HEK293 (cell line): ENCODE data around the gene DHPS.

Experiments used
- CTCF ChIA-PET: fragments of 350-600 bp; formaldehyde crosslinking; extraction: SDS; loops from one replicate; lab custom pipeline; 2021; ENCODE audit warnings: antibody characterized with exemption; lab: Yijun Ruan, JAX
- POLR2A ChIA-PET: fragments of 300-600 bp; formaldehyde crosslinking; extraction: SDS; loops from one replicate; lab custom pipeline; 2020; ENCODE audit warnings: antibody characterized with exemption, inconsistent platforms; lab: Yijun Ruan, JAX
- H3K27ac ChIP-seq: fragments of 200-500 bp; sonication (Bioruptor generic); 2 replicates; pipeline ENCODE4 v1.5.1; 2014; ENCODE audit warnings: low read depth, low read length, control low read depth, inconsistent platforms; ENCODE audit errors: extremely low read depth
- H3K36me3 ChIP-seq, 2 experiments: fragments of 200-500 bp in 1 of 2; sonication (Bioruptor generic) in 1 of 2; 1 replicate in 1 of 2; 2 replicates in 1 of 2; pipeline ENCODE4 v1.5.1; 2014 to 2017; ENCODE audit warnings: inconsistent platforms in 2 of 2, low read length in 2 of 2; ENCODE audit not compliant: control insufficient read depth in 2 of 2, insufficient read depth in 1 of 2
- H3K4me1 ChIP-seq: fragments of 200-500 bp; sonication (Bioruptor generic); 2 replicates; pipeline ENCODE4 v1.5.1; 2014; ENCODE audit warnings: mild to moderate bottlenecking, low read length, inconsistent platforms; ENCODE audit not compliant: control insufficient read depth, insufficient read depth
- H3K4me3 ChIP-seq: 2 replicates; pipeline ENCODE4 v1.5.1; 2011; ENCODE audit warnings: low read depth, mild to moderate bottlenecking, control low read depth, low read length, moderate library complexity
- H3K9me3 ChIP-seq: fragments of 200-500 bp; sonication (Bioruptor generic); 2 replicates; pipeline ENCODE4 v1.5.1; 2014; ENCODE audit warnings: low read depth, low read length, inconsistent platforms; ENCODE audit not compliant: control insufficient read depth, insufficient read depth
- GLIS1 ChIP-seq: fragments of 450-650 bp; formaldehyde crosslinking; IDR thresholded peaks from 2 replicates; pipeline ENCODE4 v1.5.1; 2016; ENCODE audit warnings: missing biosample characterization, missing genetic modification characterization
- IKZF3 ChIP-seq: fragments of 450-650 bp; IDR thresholded peaks from 2 replicates; pipeline ENCODE4 v1.5.0; 2018; ENCODE audit warnings: missing biosample characterization, mild to moderate bottlenecking, missing genetic modification characterization, moderate library complexity
- KLF1 ChIP-seq: fragments of 450-650 bp; formaldehyde crosslinking; IDR thresholded peaks from 2 replicates; pipeline ENCODE4 v1.5.1; 2016; ENCODE audit warnings: missing biosample characterization, missing genetic modification characterization
- KLF10 ChIP-seq: fragments of 450-650 bp; IDR thresholded peaks from 2 replicates; pipeline ENCODE4 v1.5.1; 2018; ENCODE audit warnings: missing biosample characterization, mild to moderate bottlenecking, missing genetic modification characterization
- REST ChIP-seq: fragments of 450-650 bp; formaldehyde crosslinking; IDR thresholded peaks from 2 replicates; pipeline ENCODE4 v1.5.1; 2016; ENCODE audit warnings: missing biosample characterization, missing genetic modification characterization
- SP2 ChIP-seq: fragments of 450-650 bp; formaldehyde crosslinking; IDR thresholded peaks from 2 replicates; pipeline ENCODE4 v1.5.1; 2016; ENCODE audit warnings: missing biosample characterization, missing genetic modification characterization
- ZBTB20 ChIP-seq: fragments of 450-650 bp; formaldehyde crosslinking; IDR thresholded peaks from 2 replicates; pipeline ENCODE4 v1.5.1; 2016; ENCODE audit warnings: missing biosample characterization, missing genetic modification characterization
- ZBTB48 ChIP-seq: fragments of 450-650 bp; formaldehyde crosslinking; IDR thresholded peaks from 2 replicates; pipeline ENCODE4 v1.5.1; 2016; ENCODE audit warnings: missing biosample characterization, missing genetic modification characterization
- ZBTB8A ChIP-seq: fragments of 450-650 bp; formaldehyde crosslinking; IDR thresholded peaks from 2 replicates; pipeline ENCODE4 v1.5.1; 2016; ENCODE audit warnings: missing biosample characterization, missing genetic modification characterization
- ZFP3 ChIP-seq: fragments of 450-650 bp; formaldehyde crosslinking; IDR thresholded peaks from 2 replicates; pipeline ENCODE4 v1.5.1; 2016; ENCODE audit warnings: low read depth, missing biosample characterization, missing genetic modification characterization
- ZFP69B ChIP-seq: fragments of 450-650 bp; formaldehyde crosslinking; IDR thresholded peaks from 2 replicates; pipeline ENCODE4 v1.5.1; 2016; ENCODE audit warnings: missing biosample characterization, missing genetic modification characterization
- ZNF121 ChIP-seq: fragments of 450-650 bp; formaldehyde crosslinking; IDR thresholded peaks from 2 replicates; pipeline ENCODE4 v1.5.1; 2016; ENCODE audit warnings: missing biosample characterization, missing genetic modification characterization
- ZNF214 ChIP-seq: fragments of 450-650 bp; formaldehyde crosslinking; IDR thresholded peaks from 2 replicates; pipeline ENCODE4 v1.5.1; 2017; ENCODE audit warnings: missing biosample characterization, mild to moderate bottlenecking, missing genetic modification characterization, borderline replicate concordance
- ZNF266 ChIP-seq: fragments of 450-650 bp; formaldehyde crosslinking; IDR thresholded peaks from 2 replicates; pipeline ENCODE4 v1.5.1; 2016; ENCODE audit warnings: missing biosample characterization, missing genetic modification characterization, low read depth
- ZNF335 ChIP-seq: fragments of 450-650 bp; formaldehyde crosslinking; conservative IDR thresholded peaks from 2 replicates; pipeline ENCODE4 v1.5.1; 2016; ENCODE audit warnings: missing biosample characterization, missing genetic modification characterization
- ZNF544 ChIP-seq: fragments of 450-650 bp; formaldehyde crosslinking; IDR thresholded peaks from 2 replicates; pipeline ENCODE4 v1.5.0; 2017; ENCODE audit warnings: missing biosample characterization, missing genetic modification characterization
- ZNF558 ChIP-seq: fragments of 450-650 bp; formaldehyde crosslinking; IDR thresholded peaks from 2 replicates; pipeline ENCODE4 v1.5.1; 2016; ENCODE audit warnings: missing biosample characterization, missing genetic modification characterization
- ZNF670 ChIP-seq: fragments of 450-650 bp; formaldehyde crosslinking; IDR thresholded peaks from 2 replicates; pipeline ENCODE4 v1.5.1; 2016; ENCODE audit warnings: missing biosample characterization, missing genetic modification characterization, low read depth
- ZNF704 ChIP-seq: fragments of 450-650 bp; formaldehyde crosslinking; IDR thresholded peaks from 2 replicates; pipeline ENCODE4 v1.5.1; 2016; ENCODE audit warnings: missing biosample characterization, missing genetic modification characterization
- ZNF843 ChIP-seq: fragments of 450-650 bp; formaldehyde crosslinking; IDR thresholded peaks from 2 replicates; pipeline ENCODE4 v1.5.1; 2016; ENCODE audit warnings: missing biosample characterization, missing genetic modification characterization
- ZSCAN16 ChIP-seq: fragments of 450-650 bp; formaldehyde crosslinking; IDR thresholded peaks from 2 replicates; pipeline ENCODE4 v1.5.1; 2016; ENCODE audit warnings: missing biosample characterization, missing genetic modification characterization

DHPS gene

GRCh38 chr19:12664406-12665280 lies 17.0 kb downstream of the DHPS start:
- CTCF ChIA-PET = interaction anchor here (1.8 kb wide), 1 partner anchor 101 kb away, joined by 5 read pairs; no protein-coding TSS in a partner anchor
- no peak overlapping the region for H3K4me3 ChIP-seq
- POLR2A ChIA-PET = no interaction called here
- H3K36me3 ChIP-seq = peaks cover 11 to 62% of the 10 kb centered on the region in 2 experiments; a peak in 2 of 3 replicates
- TF ChIP-seq ZNF335 (tag by site-specific recombination) (peak; percentile 60), KLF1 (tag by site-specific recombination) (no peak), ZBTB8A (tag by site-specific recombination) (0 out of 2 replicates have a peak, but pooled peaks have one; percentile 28), ZNF704 (tag by site-specific recombination) (no peak), ZFP69B (tag by site-specific recombination) (no peak), ZNF266 (tag by site-specific recombination) (no peak), ZNF843 (tag by site-specific recombination) (no peak), IKZF3 (tag by site-specific recombination) (0 out of 2 replicates have a peak, but pooled peaks have one; percentile 35), ZNF544 (tag by site-specific recombination) (no peak), KLF10 (tag by site-specific recombination) (no peak), ZNF214 (no peak), SP2 (tag by site-specific recombination) (peak; percentile 48), ZNF670 (tag by site-specific recombination) (no peak), ZNF558 (tag by site-specific recombination) (no peak), ZFP3 (tag by site-specific recombination) (peak; percentile 86), GLIS1 (tag by site-specific recombination) (peak; percentile 27; the same call in 1 of the 2 replicates), ZBTB48 (tag by site-specific recombination) (no peak), REST (tag by site-specific recombination) (no peak), ZBTB20 (tag by site-specific recombination) (no peak), ZNF121 (no peak)
- no peak overlapping the region for H3K27ac ChIP-seq
- H3K9me3 ChIP-seq = no peaks in the 10 kb centered on the region
- no peaks in the 10 kb centered on the region for H3K4me1 ChIP-seq

- H3K27ac ChIP-seq = no peak overlapping the region
- peaks cover 13 to 74% of the 10 kb centered on the region in 2 experiments; a peak in 2 of 3 replicates for H3K36me3 ChIP-seq
- H3K9me3 ChIP-seq = no peaks in the 10 kb centered on the region
- TF ChIP-seq ZSCAN16 (tag by site-specific recombination) = no peak
- POLR2A ChIA-PET = no interaction called here
- CTCF ChIA-PET = interaction anchor here (0.6 to 1.0 kb wide), 2 partner anchors 11 to 276 kb away, joined by 4 read pairs; no protein-coding TSS in a partner anchor
- H3K4me1 ChIP-seq = no peaks in the 10 kb centered on the region
- no peak overlapping the region for H3K4me3 ChIP-seq
Observed at GRCh38 chr19:12660980-12661379, 20.7 kb downstream of the DHPS start.
